ENCODE data around the gene UNK.

- peak in 1 of 4 experiments; percentile 8 for TF ChIP-seq CTCF (IDR thresholded peaks at IDR 0.05)
- peak in 1 of 2 donors; percentile 32 for TF ChIP-seq POLR2A (IDR thresholded peaks at IDR 0.05)
These were observed 88.1 kb downstream of the UNK start for GRCh38 chr17:75872434-75873351.
